ENCODE measurements around the gene PHETA2. TPM values are rescaled to one million over a fixed set of nuclear protein-coding genes. Genes with fewer than 3 reads are reported as not detected.

Gene PHETA2
- total and polyA plus RNA-seq, 2 of the 13 experiments (the other 11 are each of a cell fraction or from before 2014, with no cell fraction given) = 0.07 TPM; not detected in 1

- peak; percentile 56; the same call in 1 of the 2 replicates for TF ChIP-seq ZNF280D (CRISPR knock-in tag; IDR thresholded peaks at IDR 0.05)
- TF ChIP-seq HMG20A (CRISPR knock-in tag; IDR thresholded peaks at IDR 0.05; ENCODE audit: borderline replicate concordance) = peak; percentile 37; the same call in 1 of the 2 replicates
- TF ChIP-seq THAP8 (CRISPR knock-in tag; IDR thresholded peaks at IDR 0.05; ENCODE audit: borderline replicate concordance) = no peak; the same call in 1 of the 2 replicates
- TF ChIP-seq ZIK1 (CRISPR knock-in tag; IDR thresholded peaks at IDR 0.05; ENCODE audit: borderline replicate concordance, low read depth) = peak; percentile 68
- TF ChIP-seq ZNF143 (CRISPR knock-in tag; IDR thresholded peaks at IDR 0.05) = peak; percentile 36; the same call in 1 of the 2 replicates
- no peak for TF ChIP-seq ATF5 (CRISPR knock-in tag; IDR thresholded peaks at IDR 0.05; ENCODE audit: low read depth)
- TF ChIP-seq GABPB1 (CRISPR knock-in tag; IDR thresholded peaks at IDR 0.05) = peak; percentile 84
- TF ChIP-seq ELF1 (CRISPR knock-in tag; IDR thresholded peaks at IDR 0.05) = peak; percentile 70
- TF ChIP-seq E2F5 (CRISPR knock-in tag; conservative IDR thresholded peaks at IDR 0.05) = peak; percentile 82; the same call in 1 of the 2 replicates
- no peak for TF ChIP-seq ZNF652 (CRISPR knock-in tag; IDR thresholded peaks at IDR 0.05; ENCODE audit: borderline replicate concordance, low read depth)
- TF ChIP-seq GMEB1 (CRISPR knock-in tag; IDR thresholded peaks at IDR 0.05; ENCODE audit: borderline replicate concordance) = peak; percentile 75
- peak; percentile 95 for TF ChIP-seq REPIN1 (CRISPR knock-in tag; IDR thresholded peaks at IDR 0.05; ENCODE audit: borderline replicate concordance, low read depth)
- TF ChIP-seq NFAT5 (CRISPR knock-in tag; IDR thresholded peaks at IDR 0.05) = no peak; the same call in 1 of the 2 replicates
- no peak for TF ChIP-seq ZNF549 (CRISPR knock-in tag; IDR thresholded peaks at IDR 0.05)
- TF ChIP-seq ZFP1 (CRISPR knock-in tag; IDR thresholded peaks at IDR 0.05) = no peak
Measured at GRCh38 chr22:42070517-42071422, 3.3 kb upstream of the PHETA2 start, which contains the start of gene NAGA (continued).
